ENCODE data around the gene CRIP3. TPM values are rescaled to one million over a fixed set of nuclear protein-coding genes. Genes with fewer than 3 reads are reported as not detected.

CRIP3 gene
- total and polyA plus RNA-seq, 2 of the 4 experiments (the other 2 are of a cell fraction): not detected

DNA sequence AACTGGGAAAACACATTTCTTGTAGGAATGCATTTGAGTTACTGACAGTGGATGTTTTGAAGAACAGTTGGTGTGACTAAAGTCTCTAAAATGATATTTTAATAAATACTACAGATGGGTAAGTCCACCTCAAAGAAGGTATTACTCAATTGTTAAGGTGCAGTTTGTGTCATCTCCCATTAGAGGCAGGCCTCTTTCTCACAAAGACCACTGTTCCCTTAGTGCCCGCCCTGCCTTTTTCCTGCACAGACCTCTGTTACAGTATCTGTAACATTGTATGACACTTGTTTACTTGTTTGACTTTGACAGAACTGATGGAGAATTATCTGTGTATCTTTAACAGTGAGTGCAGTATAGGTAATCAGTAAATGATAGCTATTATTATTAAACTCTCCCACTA lies 5.2 kb upstream of the CRIP3 start:
- no peak overlapping the region for H3K4ac ChIP-seq (ENCODE audit: low read depth, low read length)
- H2BK5ac ChIP-seq (ENCODE audit: low read depth, low read length, poor library complexity, severe bottlenecking): no peak overlapping the region
- no peak overlapping the region for H3K4me2 ChIP-seq (ENCODE audit: low read depth, low read length)
- no peak overlapping the region for H2BK120ac ChIP-seq (ENCODE audit: low read depth, low read length)
- H4K91ac ChIP-seq (ENCODE audit: insufficient read depth, low read depth, low read length): no peak overlapping the region
- no peak overlapping the region for H2AK9ac ChIP-seq (replicated peaks; ENCODE audit: low read depth, low read length, poor library complexity)
- H3K9ac ChIP-seq (ENCODE audit: low read depth, low read length): no peak overlapping the region
- no peak overlapping the region for H3K27ac ChIP-seq (ENCODE audit: insufficient read depth, low read length)
- no TSS peak for BruUV-seq (replicated peaks)
- H3K79me1 ChIP-seq (ENCODE audit: low read depth in 1 of 2, low read length in 2 of 2): no peaks in the 10 kb centered on the region
- ChIA-PET POLR2A (ENCODE audit: unreplicated experiment) (no interaction called here), CTCF (interaction anchor here (1.0 kb wide), 1 partner anchor 22 kb away, joined by 3 read pairs; no protein-coding TSS in a partner anchor)
- ATAC-seq (ENCODE audit: low read depth) (no peak), DNase-seq (no peak)
- dilution Hi-C loops (cut with HindIII; ENCODE audit: low sequenced_read_pairs, unreplicated experiment): no loop called here
- H3K27me3 ChIP-seq (ENCODE audit: control insufficient read depth, insufficient read depth, low read length): peaks cover 29% of the 10 kb centered on the region
- no peaks in the 10 kb centered on the region for H3K9me1 ChIP-seq (ENCODE audit: insufficient read depth, low read length)
- H3K4me1 ChIP-seq (ENCODE audit: control insufficient read depth, insufficient read depth, low read length): no peaks in the 10 kb centered on the region; the same call in 1 of the 2 replicates
- intact Hi-C loops (cut with micrococcal nuclease): no loop called here
- no peak overlapping the region for H3K23ac ChIP-seq (ENCODE audit: low read depth, low read length)
- H4K20me1 ChIP-seq (ENCODE audit: insufficient read depth, low read length): no peaks in the 10 kb centered on the region
- H3K56ac ChIP-seq (ENCODE audit: extremely low read depth, insufficient read depth, low read length): no peak overlapping the region
- H4K8ac ChIP-seq (ENCODE audit: low read depth in 2 of 2, low read length in 2 of 2): no peak overlapping the region
- no peak overlapping the region for H2AK5ac ChIP-seq (ENCODE audit: low read depth, low read length)
- H3K36me3 ChIP-seq (ENCODE audit: control insufficient read depth, insufficient read depth, low read length): no peaks in the 10 kb centered on the region
- TF ChIP-seq, protein P1, sequence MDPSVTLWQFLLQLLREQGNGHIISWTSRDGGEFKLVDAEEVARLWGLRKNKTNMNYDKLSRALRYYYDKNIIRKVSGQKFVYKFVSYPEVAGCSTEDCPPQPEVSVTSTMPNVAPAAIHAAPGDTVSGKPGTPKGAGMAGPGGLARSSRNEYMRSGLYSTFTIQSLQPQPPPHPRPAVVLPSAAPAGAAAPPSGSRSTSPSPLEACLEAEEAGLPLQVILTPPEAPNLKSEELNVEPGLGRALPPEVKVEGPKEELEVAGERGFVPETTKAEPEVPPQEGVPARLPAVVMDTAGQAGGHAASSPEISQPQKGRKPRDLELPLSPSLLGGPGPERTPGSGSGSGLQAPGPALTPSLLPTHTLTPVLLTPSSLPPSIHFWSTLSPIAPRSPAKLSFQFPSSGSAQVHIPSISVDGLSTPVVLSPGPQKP (IDR thresholded peaks at IDR 0.05; ENCODE audit: borderline replicate concordance, low read depth, low read length): no peak
- TF ChIP-seq POLR2A (IDR thresholded peaks at IDR 0.05; ENCODE audit: low read depth, low read length) (no peak), MAZ (IDR thresholded peaks at IDR 0.05; ENCODE audit: borderline replicate concordance, low read depth, low read length) (no peak), BHLHE40 (IDR thresholded peaks at IDR 0.05; ENCODE audit: low read depth, low read length) (no peak), RAD21 (IDR thresholded peaks at IDR 0.05; ENCODE audit: low read length) (no peak), NFE2L2 (IDR thresholded peaks at IDR 0.05; ENCODE audit: low read depth, low read length) (no peak), SMC3 (IDR thresholded peaks at IDR 0.05; ENCODE audit: low read depth, low read length) (no peak), RCOR1 (IDR thresholded peaks at IDR 0.05; ENCODE audit: insufficient replicate concordance, low read length) (no peak), MXI1 (IDR thresholded peaks at IDR 0.05; ENCODE audit: borderline replicate concordance, low read depth, low read length) (no peak), FOS (IDR thresholded peaks at IDR 0.05; ENCODE audit: low read depth, low read length) (no peak), CEBPB (IDR thresholded peaks at IDR 0.05; ENCODE audit: low read depth, low read length) (no peak)
- TF ChIP-seq, protein P2, sequence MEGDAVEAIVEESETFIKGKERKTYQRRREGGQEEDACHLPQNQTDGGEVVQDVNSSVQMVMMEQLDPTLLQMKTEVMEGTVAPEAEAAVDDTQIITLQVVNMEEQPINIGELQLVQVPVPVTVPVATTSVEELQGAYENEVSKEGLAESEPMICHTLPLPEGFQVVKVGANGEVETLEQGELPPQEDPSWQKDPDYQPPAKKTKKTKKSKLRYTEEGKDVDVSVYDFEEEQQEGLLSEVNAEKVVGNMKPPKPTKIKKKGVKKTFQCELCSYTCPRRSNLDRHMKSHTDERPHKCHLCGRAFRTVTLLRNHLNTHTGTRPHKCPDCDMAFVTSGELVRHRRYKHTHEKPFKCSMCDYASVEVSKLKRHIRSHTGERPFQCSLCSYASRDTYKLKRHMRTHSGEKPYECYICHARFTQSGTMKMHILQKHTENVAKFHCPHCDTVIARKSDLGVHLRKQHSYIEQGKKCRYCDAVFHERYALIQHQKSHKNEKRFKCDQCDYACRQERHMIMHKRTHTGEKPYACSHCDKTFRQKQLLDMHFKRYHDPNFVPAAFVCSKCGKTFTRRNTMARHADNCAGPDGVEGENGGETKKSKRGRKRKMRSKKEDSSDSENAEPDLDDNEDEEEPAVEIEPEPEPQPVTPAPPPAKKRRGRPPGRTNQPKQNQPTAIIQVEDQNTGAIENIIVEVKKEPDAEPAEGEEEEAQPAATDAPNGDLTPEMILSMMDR (conservative IDR thresholded peaks at IDR 0.05; ENCODE audit: low read depth, low read length): no peak
- TF ChIP-seq, protein P3, sequence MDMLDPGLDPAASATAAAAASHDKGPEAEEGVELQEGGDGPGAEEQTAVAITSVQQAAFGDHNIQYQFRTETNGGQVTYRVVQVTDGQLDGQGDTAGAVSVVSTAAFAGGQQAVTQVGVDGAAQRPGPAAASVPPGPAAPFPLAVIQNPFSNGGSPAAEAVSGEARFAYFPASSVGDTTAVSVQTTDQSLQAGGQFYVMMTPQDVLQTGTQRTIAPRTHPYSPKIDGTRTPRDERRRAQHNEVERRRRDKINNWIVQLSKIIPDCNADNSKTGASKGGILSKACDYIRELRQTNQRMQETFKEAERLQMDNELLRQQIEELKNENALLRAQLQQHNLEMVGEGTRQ (IDR thresholded peaks at IDR 0.05; ENCODE audit: low read depth, low read length): no peak
- no CpG with 5 or more reads among the region's 1 CpG for WGBS, 2 experiments (ENCODE audit: extremely low coverage in 2 of 2, insufficient read length in 1 of 2)
- H3K9me3 ChIP-seq (ENCODE audit: control insufficient read depth, insufficient read depth, low read length): no peaks in the 10 kb centered on the region
- H2AFZ ChIP-seq (replicated peaks; ENCODE audit: low read length, poor library complexity): no peak overlapping the region
- no peak overlapping the region for H3K4me3 ChIP-seq (ENCODE audit: insufficient read depth, low read depth, low read length)
- no peak overlapping the region for H2BK15ac ChIP-seq (ENCODE audit: low read depth, low read length)
- H3K14ac ChIP-seq (replicated peaks; ENCODE audit: low read depth, low read length): no peak overlapping the region
- in situ Hi-C loops (cut with MboI; ENCODE audit: low sequenced_read_pairs): no loop called here
- no peak overlapping the region for H2BK20ac ChIP-seq (ENCODE audit: low read depth, low read length)
- H4K5ac ChIP-seq (ENCODE audit: low read depth, low read length): no peak overlapping the region
- no peak overlapping the region for H3K18ac ChIP-seq (ENCODE audit: low read depth, low read length)

Measured in IMR-90 (cell line).